ENCODE measurements around the gene ASPSCR1. TPM values are rescaled to one million over a fixed set of nuclear protein-coding genes. Genes with fewer than 3 reads are reported as not detected.

Gene ASPSCR1, protein sequence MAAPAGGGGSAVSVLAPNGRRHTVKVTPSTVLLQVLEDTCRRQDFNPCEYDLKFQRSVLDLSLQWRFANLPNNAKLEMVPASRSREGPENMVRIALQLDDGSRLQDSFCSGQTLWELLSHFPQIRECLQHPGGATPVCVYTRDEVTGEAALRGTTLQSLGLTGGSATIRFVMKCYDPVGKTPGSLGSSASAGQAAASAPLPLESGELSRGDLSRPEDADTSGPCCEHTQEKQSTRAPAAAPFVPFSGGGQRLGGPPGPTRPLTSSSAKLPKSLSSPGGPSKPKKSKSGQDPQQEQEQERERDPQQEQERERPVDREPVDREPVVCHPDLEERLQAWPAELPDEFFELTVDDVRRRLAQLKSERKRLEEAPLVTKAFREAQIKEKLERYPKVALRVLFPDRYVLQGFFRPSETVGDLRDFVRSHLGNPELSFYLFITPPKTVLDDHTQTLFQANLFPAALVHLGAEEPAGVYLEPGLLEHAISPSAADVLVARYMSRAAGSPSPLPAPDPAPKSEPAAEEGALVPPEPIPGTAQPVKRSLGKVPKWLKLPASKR
- 10 to 100 TPM; 33.1 to 35.2 (median 34.5) TPM for total RNA-seq
- long read RNA-seq, donor 1, full-length matches to known transcripts: 39 of 70 reads
- long read RNA-seq, donor 1, partial matches to known transcripts: 10 of 70 reads
- long read RNA-seq, donor 1, other reads (novel, unspliced or antisense): 21 of 70 reads
- long read RNA-seq, donor 2, transcript ASPSCR1-202 (16 exons, 1,843 nt): major isoform, 34 of 50 reads
- long read RNA-seq, donor 2, partial matches to known transcripts: 3 of 50 reads
- long read RNA-seq, donor 2, other reads (novel, unspliced or antisense): 11 of 50 reads

DNA sequence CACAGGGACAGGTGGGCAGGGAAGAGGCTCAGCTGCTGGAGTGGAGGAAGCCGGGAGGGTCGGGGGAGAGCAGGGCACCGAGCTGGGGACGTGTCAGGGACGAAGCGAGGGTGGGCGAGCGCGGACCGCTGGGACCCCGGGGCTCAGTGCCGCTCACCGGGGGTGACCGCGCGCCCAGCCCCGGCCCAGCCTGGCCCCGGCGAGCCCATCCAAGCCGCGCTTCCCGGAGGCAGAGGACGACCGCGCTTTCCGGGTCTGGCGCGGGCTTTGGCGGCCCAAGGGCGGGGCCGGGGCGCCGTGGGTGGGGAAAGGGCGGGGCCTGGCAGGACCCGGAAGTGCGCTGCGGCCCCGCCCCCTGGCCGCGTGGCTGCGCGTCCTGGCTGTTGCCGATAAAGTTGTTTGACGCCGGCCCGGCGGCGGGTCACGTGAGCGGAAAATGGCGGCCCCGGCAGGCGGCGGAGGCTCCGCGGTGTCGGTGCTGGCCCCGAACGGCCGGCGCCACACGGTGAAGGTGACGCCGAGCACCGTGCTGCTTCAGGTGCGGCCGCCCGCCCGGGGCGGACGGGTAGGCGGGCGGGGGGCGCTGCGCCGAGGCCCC is at the start of gene ASPSCR1:
Gene ASPSCR1 (plus strand): TSS at position 419 of the 598 bp plus-strand sequence. CDS start 18 bp downstream, at position 437.
- Histone ChIP-seq H3K36me3 (ENCODE audit: low read depth) (no peaks in the 10 kb centered on the region), H3K9me3 (no peaks in the 10 kb centered on the region), H3K4me3 (peak within 1 kb of the TSS; percentile 55), H3K4me1 (ENCODE audit: low read depth) (no peaks in the 10 kb centered on the region)
- intact Hi-C loops (cut with DNase I, micrococcal nuclease): no loop called here
- peak; percentile 95 for DNase-seq
- ATAC-seq: peak; percentile 98
- TF ChIP-seq, protein P1, sequence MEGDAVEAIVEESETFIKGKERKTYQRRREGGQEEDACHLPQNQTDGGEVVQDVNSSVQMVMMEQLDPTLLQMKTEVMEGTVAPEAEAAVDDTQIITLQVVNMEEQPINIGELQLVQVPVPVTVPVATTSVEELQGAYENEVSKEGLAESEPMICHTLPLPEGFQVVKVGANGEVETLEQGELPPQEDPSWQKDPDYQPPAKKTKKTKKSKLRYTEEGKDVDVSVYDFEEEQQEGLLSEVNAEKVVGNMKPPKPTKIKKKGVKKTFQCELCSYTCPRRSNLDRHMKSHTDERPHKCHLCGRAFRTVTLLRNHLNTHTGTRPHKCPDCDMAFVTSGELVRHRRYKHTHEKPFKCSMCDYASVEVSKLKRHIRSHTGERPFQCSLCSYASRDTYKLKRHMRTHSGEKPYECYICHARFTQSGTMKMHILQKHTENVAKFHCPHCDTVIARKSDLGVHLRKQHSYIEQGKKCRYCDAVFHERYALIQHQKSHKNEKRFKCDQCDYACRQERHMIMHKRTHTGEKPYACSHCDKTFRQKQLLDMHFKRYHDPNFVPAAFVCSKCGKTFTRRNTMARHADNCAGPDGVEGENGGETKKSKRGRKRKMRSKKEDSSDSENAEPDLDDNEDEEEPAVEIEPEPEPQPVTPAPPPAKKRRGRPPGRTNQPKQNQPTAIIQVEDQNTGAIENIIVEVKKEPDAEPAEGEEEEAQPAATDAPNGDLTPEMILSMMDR (IDR thresholded peaks at IDR 0.05): no peak

DNA sequence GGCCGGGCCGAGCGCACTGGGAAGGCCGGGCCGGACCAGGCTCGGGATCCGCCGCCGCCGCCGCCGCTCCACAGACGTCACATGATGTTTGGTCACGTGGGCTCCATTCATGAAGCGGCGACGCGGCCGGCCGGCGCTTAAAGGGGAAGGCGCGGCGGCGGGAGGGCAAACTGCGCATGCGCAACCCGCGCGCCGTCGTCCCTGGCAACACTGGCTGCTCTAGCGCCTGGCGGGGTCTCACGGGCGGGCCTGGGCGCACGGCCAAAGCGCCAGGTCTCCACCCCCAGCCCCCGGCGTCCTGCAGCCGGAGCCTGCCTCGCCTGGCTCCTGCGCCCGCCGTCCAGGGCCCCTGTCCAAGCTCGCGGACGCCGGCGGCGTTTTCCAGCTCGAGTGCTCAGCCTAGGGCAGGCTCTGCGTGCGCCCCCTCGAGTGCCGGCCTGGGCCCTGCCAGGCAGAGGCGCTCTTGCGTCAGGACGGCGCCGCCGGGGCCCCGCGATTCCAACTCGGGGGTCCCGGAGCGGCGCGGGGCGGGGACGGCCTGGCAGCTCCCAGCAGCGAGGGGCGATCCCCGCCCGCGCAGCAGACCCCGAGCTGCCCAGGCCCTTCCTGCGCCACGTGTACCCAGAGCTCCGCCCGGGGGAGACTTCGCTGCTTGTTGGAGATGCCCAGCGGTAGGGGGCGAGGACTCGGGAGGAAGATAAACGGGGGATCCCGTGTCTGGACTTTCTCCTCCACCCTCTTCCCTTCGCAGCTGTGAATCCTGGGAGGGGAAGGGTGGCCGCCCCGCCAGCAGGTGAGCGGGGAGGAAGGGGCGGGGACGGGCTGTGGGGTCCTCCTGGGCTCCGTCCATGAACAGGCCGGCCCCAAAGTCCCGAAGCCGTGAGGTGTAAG is 49.5 kb upstream of the ASPSCR1 start, which contains the start of gene MAFG:
Gene MAFG (minus strand): TSS at position 83 of the 891 bp plus-strand sequence. CDS start 4,550 bp downstream, outside the sequence.
- H3K36me3 ChIP-seq (ENCODE audit: low read depth): no peaks in the 10 kb centered on the region
- DNase-seq: peak; percentile 92 to 94 (median 93)
- peak within 1 kb of the TSS; percentile 84 for H3K4me3 ChIP-seq
- TF ChIP-seq, protein P1 (IDR thresholded peaks at IDR 0.05): no peak
- peaks cover 49% of the 10 kb centered on the region for H3K4me1 ChIP-seq (ENCODE audit: low read depth)
- no peaks in the 10 kb centered on the region for H3K9me3 ChIP-seq
- ATAC-seq: peak; percentile 55
- intact Hi-C loops (cut with DNase I, micrococcal nuclease): no loop called here

DNA sequence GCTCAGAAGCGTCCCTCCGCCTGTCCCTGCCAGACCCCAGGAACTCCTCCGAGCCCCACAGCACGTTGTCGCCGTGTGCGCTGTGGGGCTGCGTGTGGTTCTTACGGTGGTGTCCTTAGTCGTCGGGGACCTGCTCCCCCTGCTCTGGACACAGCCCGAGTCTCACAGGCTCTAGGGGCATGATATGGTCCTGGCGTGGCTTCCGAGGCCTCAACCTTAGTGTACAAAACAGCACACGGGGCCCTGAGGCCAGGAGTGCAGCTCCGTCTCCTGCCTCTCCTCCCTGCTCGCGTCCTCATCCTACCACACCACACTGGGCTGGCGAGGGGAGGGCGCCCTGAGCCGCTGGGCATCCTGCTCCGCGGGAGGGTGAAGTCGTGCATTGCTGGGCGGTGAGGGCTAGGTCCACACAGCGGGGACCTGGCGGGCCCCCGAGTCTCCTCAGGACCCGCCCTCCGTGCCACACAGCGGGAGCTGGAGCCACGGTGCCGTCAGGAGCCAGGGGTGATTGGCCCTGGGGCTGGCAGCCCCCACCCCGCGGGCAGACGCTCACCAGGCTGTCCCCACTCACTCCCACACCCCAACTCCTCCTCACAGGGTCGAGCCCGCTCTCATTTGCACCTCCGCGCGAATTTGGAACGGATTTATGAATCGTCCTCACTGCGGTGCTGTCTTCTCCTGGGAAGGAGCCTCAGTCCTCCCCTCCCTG is 48.7 kb upstream of the ASPSCR1 start:
- TF ChIP-seq, protein P1 (IDR thresholded peaks at IDR 0.05): no peak
- DNase-seq: peak in 2 of 3 donors; percentile 37 to 56
- H3K36me3 ChIP-seq (ENCODE audit: low read depth): no peaks in the 10 kb centered on the region
- H3K4me1 ChIP-seq (ENCODE audit: low read depth): peaks cover 41% of the 10 kb centered on the region
- ATAC-seq: no peak
- intact Hi-C loops (cut with DNase I, micrococcal nuclease): no loop called here
- no peaks in the 10 kb centered on the region for H3K9me3 ChIP-seq
- no peak overlapping the region for H3K4me3 ChIP-seq

DNA sequence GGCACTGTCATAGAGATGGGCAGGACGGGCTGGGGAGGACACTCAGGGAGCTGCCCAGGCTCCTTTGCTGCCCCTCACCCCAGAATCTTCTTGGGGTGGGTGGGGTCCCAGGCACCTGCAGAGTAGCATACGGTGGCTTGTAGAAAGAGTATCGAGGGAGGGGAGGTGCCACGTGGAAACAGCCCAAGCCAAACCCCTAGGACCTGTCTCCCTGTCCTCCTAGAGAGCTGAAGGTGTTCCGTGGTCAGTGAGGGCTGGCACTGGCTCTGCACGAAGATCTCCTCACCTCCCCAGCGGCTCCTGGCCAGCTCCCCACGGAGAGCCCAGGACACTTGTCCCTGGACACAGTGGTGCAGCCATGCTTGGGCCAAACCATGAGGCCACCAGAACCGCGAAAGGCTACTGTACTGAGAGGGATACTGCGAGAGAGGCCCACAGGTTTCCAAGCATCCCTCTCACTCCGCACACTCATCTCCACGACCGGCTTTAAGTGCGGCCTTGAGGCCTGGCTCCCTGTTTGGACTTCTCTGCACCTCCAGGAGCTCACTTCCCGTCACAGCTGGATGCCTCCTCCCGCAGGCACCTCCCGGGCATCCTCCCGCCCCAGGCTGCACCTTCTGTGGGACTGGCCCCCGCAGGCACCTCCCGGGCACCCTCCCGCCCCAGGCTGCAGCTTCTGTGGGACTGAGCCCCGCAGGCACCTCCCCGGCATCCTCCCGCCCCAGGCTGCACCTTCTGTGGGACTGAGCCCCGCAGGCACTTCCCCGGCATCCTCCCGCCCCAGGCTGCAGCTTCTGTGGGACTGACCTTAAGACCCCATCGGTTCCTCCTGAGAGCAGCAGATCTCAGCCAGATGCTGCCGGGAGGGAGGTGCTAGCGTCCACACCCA is 47.9 kb upstream of the ASPSCR1 start:
- DNase-seq: peak in 2 of 3 donors; percentile 30 to 51
- intact Hi-C loops (cut with DNase I, micrococcal nuclease): no loop called here
- no peaks in the 10 kb centered on the region for H3K9me3 ChIP-seq
- H3K4me3 ChIP-seq: no peak overlapping the region
- TF ChIP-seq, protein P1 (IDR thresholded peaks at IDR 0.05): no peak
- no peak for ATAC-seq
- peaks cover 33% of the 10 kb centered on the region for H3K4me1 ChIP-seq (ENCODE audit: low read depth)
- no peaks in the 10 kb centered on the region for H3K36me3 ChIP-seq (ENCODE audit: low read depth)

Measured in mucosa of descending colon (tissue), 3 donors.